Spleen (tissue), 11 donors: ENCODE measurements around the gene APOC3. TPM values are rescaled to one million over a fixed set of nuclear protein-coding genes. Genes with fewer than 3 reads are reported as not detected.
A peak's percentile ranks its signal among the peaks of the same experiment; 100 is the strongest.

Source experiments
- DNase-seq: peaks from one replicate; pipeline ENCODE4 v3.0.0-alpha.2; 2020
- H3K27ac ChIP-seq, 8 donors: fragments of 200-600 bp; sonication (generic) in 7 of 8; 1 replicate in 4 of 8; 2 replicates in 4 of 8; pipeline versions ENCODE4 v1.5.0 to v1.8.0; 2016 to 2021; ENCODE audit warnings: inconsistent platforms in 4 of 8, mild to moderate bottlenecking in 4 of 8, moderate library complexity in 1 of 8
- H3K27me3 ChIP-seq, 7 donors: fragments of 200-600 bp; sonication (generic) in 6 of 7; replicated peaks in 1 of 7; 1 replicate in 4 of 7; 2 replicates in 3 of 7; pipeline versions ENCODE4 v1.5.0 to v1.8.0; 2016 to 2021; ENCODE audit warnings: inconsistent platforms in 3 of 7, mild to moderate bottlenecking in 1 of 7
- H3K36me3 ChIP-seq, 6 donors: fragments of 200-600 bp; sonication (generic) in 5 of 6; 1 replicate in 4 of 6; 2 replicates in 2 of 6; pipeline versions ENCODE4 v1.5.0 to v1.8.0; 2016 to 2021; ENCODE audit warnings: inconsistent platforms in 2 of 6
- H3K4me1 ChIP-seq, 6 donors: fragments of 200-600 bp; sonication (generic) in 5 of 6; 1 replicate in 3 of 6; 2 replicates in 3 of 6; pipeline versions ENCODE4 v1.5.0 to v1.8.0; 2016 to 2021; ENCODE audit warnings: inconsistent platforms in 3 of 6
- H3K4me3 ChIP-seq, 8 donors: fragments of 200-600 bp; sonication (generic) in 7 of 8; 1 replicate in 4 of 8; 2 replicates in 4 of 8; pipeline versions ENCODE4 v1.5.0 to v1.8.0; 2016 to 2021; ENCODE audit warnings: inconsistent platforms in 4 of 8, mild to moderate bottlenecking in 4 of 8, moderate library complexity in 2 of 8
- H3K9me3 ChIP-seq, 8 donors: fragments of 200-600 bp; sonication (generic) in 7 of 8; 1 replicate in 4 of 8; 2 replicates in 4 of 8; pipeline versions ENCODE4 v1.5.0 to v1.8.0; 2016 to 2021; ENCODE audit warnings: inconsistent platforms in 4 of 8
- CTCF ChIP-seq, 11 experiments: fragments of 200-600 bp in 7 of 11; fragments of 450-650 bp in 4 of 11; sonication (generic) in 4 of 11; IDR thresholded peaks in 8 of 11; conservative IDR thresholded peaks in 3 of 11; 1 replicate in 7 of 11; 2 replicates in 4 of 11; pipeline versions ENCODE4 v1.4.0 to v1.8.0; 2016 to 2021; ENCODE audit warnings: antibody characterized with exemption in 11 of 11, inconsistent platforms in 4 of 11, mild to moderate bottlenecking in 1 of 11
- POLR2A ChIP-seq, 3 donors: fragments of 450-650 bp; IDR thresholded peaks; one replicate each; pipeline ENCODE4 v1.5.1; 2017; ENCODE audit warnings: antibody characterized with exemption in 3 of 3, mild to moderate bottlenecking in 1 of 3
- POLR2AphosphoS5 ChIP-seq, 3 donors: sonication (generic); formaldehyde crosslinking; IDR thresholded peaks; one replicate each; pipeline ENCODE4 v1.5.1; 2017; ENCODE audit warnings: antibody characterized with exemption in 3 of 3
- WGBS, 5 donors: extraction: QIAGEN DNeasy Blood & Tissue Kit in 3 of 5; methylation state at CpG; one replicate each; pipeline versions ENCODE4 v1.1.5 to v1.1.7; 2013 to 2018; 5-methylcytosine and 5-hydroxymethylcytosine counted together
- intact Hi-C: fragments of 100-400 bp; cut with DNase I; formaldehyde crosslinking; loops from one replicate; pipeline ENCODE4 v1.15.0; 2023; ENCODE audit warnings: low total_unique reads
- polyA plus RNA-seq, 3 donors: library from polyadenylated mRNA; stranded (reverse); fragments of 200-250 nt; gene quantifications; one replicate each; pipeline ENCODE4 v1.2.1, GENCODE V29; 2013
- total RNA-seq, 7 donors: library from RNA; depleted of rRNA in 3 of 7; stranded (reverse); fragments of >200 nt in 3 of 7; fragmentation: NEBNext Ultra II Directional in 4 of 7; extraction: Animal tissue kit (Norgen Biotek cat#: 25700) in 4 of 7; gene quantifications; one replicate each; pipeline versions ENCODE4 v1.1.0 to v1.2.1, GENCODE V29; 2016 to 2021
- donor health status: healthy with polysubstance abuse.
- donor health status: DM: no; HTN: no; CAD: no; lungs with moderate emphysema.
- donor health status: DM: no; HTN: no; CAD: no.
- donor health status: Bipolar disorder and iron deficiency.
- donor health status: healthy.
- donor health status: DM: no; HTN: no; CAD: no.
- donor health status: DM: yes; HTN: yes; CAD: no.

Gene APOC3
- total and polyA plus RNA-seq, 10 donors: 0.70 TPM; not detected in 9

DNA sequence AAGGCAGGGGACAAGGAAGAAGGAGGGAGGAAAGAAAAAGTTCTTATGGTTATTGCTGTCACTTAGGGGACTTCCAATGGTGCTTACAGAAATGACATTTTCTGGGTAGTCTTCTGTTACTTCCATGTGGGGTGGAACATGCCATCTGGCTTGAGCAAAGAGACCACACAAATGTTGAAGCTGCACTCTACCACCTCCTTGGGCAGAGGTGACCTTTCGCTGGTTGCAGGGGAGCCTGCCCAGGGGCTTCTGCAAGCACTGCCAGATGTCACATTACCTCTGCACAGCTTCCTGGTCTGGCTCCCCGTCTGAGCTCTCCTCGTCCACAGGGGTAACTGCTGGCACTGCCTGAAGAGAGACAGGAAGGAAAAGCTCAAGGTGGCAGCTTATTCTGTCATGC, 40.3 kb downstream of the APOC3 start:
- Histone ChIP-seq H3K27me3 (no peaks in the 10 kb centered on the region), H3K4me3 (no peak overlapping the region), H3K27ac (peak overlapping the region in 3 of 8 donors; percentile 4 to 45 (median 28)), H3K36me3 (peaks cover 0 to 100% (median 86%) of the 10 kb centered on the region in 6 donors), H3K9me3 (no peaks in the 10 kb centered on the region), H3K4me1 (peaks cover 0 to 22% (median 13%) of the 10 kb centered on the region in 6 donors)
- TF ChIP-seq POLR2AphosphoS5 (IDR thresholded peaks at IDR 0.05): no peak
- TF ChIP-seq POLR2A (IDR thresholded peaks at IDR 0.05): no peak
- no peak for TF ChIP-seq CTCF (IDR thresholded peaks at IDR 0.05 in 8 of 11, conservative IDR thresholded peaks at IDR 0.05 in 3 of 11)
- no peak for DNase-seq
- WGBS, 5 donors: 29 to 52% (median 34%) methylated on average over 3 of the region's 3 CpGs
- intact Hi-C loops: loop anchor here (10.0 kb wide), 1 partner anchor 355 kb away; no protein-coding TSS in a partner anchor

GRCh38 chr11:116871248-116871647, 41.5 kb downstream of the APOC3 start:
- TF ChIP-seq CTCF (IDR thresholded peaks at IDR 0.05 in 8 of 11, conservative IDR thresholded peaks at IDR 0.05 in 3 of 11) (no peak), POLR2AphosphoS5 (IDR thresholded peaks at IDR 0.05) (no peak), POLR2A (IDR thresholded peaks at IDR 0.05) (no peak)
- Histone ChIP-seq H3K4me3 (no peak overlapping the region), H3K27ac (peak overlapping the region in 4 of 8 donors; percentile 15 to 45 (median 34)), H3K9me3 (no peaks in the 10 kb centered on the region), H3K36me3 (peaks cover 0 to 100% (median 89%) of the 10 kb centered on the region in 6 donors), H3K4me1 (peaks cover 0 to 22% (median 13%) of the 10 kb centered on the region in 6 donors), H3K27me3 (no peaks in the 10 kb centered on the region)
- WGBS, 5 donors: 40 to 56% (median 45%) methylated on average over 3 of the region's 3 CpGs
- DNase-seq: no peak
- intact Hi-C loops: loop anchor here (10.0 kb wide), 1 partner anchor 354 kb away; no protein-coding TSS in a partner anchor

DNA sequence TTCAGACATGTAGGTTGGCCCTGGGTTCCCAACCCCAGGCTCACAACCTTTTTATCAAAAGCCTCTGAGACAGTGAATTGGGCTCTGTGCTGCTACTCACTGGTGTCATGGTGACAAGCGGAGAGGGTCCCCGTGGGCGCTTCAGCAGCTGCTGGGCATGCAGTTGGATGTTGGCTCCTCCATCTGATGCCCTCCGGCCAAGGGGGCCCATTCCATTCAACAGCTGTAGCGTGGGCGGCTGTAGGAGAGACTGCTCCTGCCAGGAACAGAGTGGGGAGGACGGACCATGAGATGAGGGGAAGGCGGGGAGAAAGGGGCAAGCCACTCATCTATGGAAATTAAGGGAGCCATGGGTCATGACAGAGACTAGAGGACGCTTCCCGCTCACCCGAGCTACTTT, 43.7 kb downstream of the APOC3 start:
- H3K36me3 ChIP-seq: peaks cover 0 to 89% (median 74%) of the 10 kb centered on the region in 6 donors
- no peak for DNase-seq
- intact Hi-C loops: loop anchor here (10.0 kb wide), 1 partner anchor 351 kb away; no protein-coding TSS in a partner anchor
- 93 to 99% (median 96%) methylated on average over 11 of the region's 11 CpGs for WGBS, 5 donors
- H3K9me3 ChIP-seq: no peaks in the 10 kb centered on the region
- no peak for TF ChIP-seq POLR2A (IDR thresholded peaks at IDR 0.05)
- peak in 1 of 3 donors; percentile 20 for TF ChIP-seq POLR2AphosphoS5 (IDR thresholded peaks at IDR 0.05)
- TF ChIP-seq CTCF (IDR thresholded peaks at IDR 0.05 in 8 of 11, conservative IDR thresholded peaks at IDR 0.05 in 3 of 11): no peak
- no peak overlapping the region for H3K27ac ChIP-seq
- no peaks in the 10 kb centered on the region for H3K27me3 ChIP-seq
- H3K4me1 ChIP-seq: peaks cover 0 to 22% (median 13%) of the 10 kb centered on the region in 6 donors
- no peak overlapping the region for H3K4me3 ChIP-seq

- no peak for TF ChIP-seq CTCF (IDR thresholded peaks at IDR 0.05 in 8 of 11, conservative IDR thresholded peaks at IDR 0.05 in 3 of 11)
- TF ChIP-seq POLR2A (IDR thresholded peaks at IDR 0.05): no peak
- TF ChIP-seq POLR2AphosphoS5 (IDR thresholded peaks at IDR 0.05): no peak
- WGBS, 5 donors: 95 to 99% (median 98%) methylated on average over 2 of the region's 2 CpGs
- Histone ChIP-seq H3K4me3 (no peak overlapping the region), H3K27ac (no peak overlapping the region), H3K9me3 (no peaks in the 10 kb centered on the region), H3K27me3 (no peaks in the 10 kb centered on the region), H3K36me3 (peaks cover 0 to 80% (median 67%) of the 10 kb centered on the region in 6 donors), H3K4me1 (peaks cover 0 to 22% (median 13%) of the 10 kb centered on the region in 6 donors)
- no peak for DNase-seq
- intact Hi-C loops: loop anchor here (10.0 kb wide), 1 partner anchor 351 kb away; no protein-coding TSS in a partner anchor
These were observed 44.5 kb downstream of the APOC3 start for GRCh38 chr11:116874251-116874650.
